Measurements from ENCODE around the gene BTNL9. TPM values are rescaled to one million over a fixed set of nuclear protein-coding genes. Genes with fewer than 3 reads are reported as not detected.

BTNL9 gene
- total RNA-seq, 6 donors from 2014 or later = 71.8 to 634 (median 147) TPM

DNA sequence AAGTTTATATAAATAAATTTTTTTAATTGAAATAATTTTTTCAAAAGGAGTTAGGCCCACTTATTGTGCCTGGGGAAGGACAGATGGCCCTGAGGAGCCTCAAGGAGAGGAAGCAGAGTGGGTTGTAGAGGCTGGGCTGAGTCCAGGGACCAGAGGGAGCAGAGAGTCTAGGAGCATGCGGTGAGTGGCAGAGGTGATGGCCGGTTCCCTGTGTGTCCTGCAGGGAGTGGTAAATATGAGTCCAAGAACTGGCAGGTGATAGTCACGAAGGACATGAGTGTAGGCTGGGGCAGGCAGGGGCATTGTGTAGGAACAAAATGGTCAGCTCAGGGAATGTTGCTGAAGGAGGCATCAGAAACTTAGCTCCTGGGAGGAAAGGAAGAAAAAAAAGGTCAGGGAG lies 8.3 kb upstream of the BTNL9 start:
- ATAC-seq (ENCODE audit: low FRiP score in 2 of 2) (no peak), DNase-seq (no peak)
- Histone ChIP-seq H3K4me3 (no peak overlapping the region), H3K27me3 (no peaks in the 10 kb centered on the region), H3K27ac (no peak overlapping the region), H3K9me3 (no peaks in the 10 kb centered on the region), H3K36me3 (no peaks in the 10 kb centered on the region), H3K4me1 (no peaks in the 10 kb centered on the region)
- 87 to 90% methylated on average over 3 of the region's 3 CpGs for WGBS, 2 donors
- TF ChIP-seq POLR2AphosphoS5 (IDR thresholded peaks at IDR 0.05) (no peak), POLR2A (IDR thresholded peaks at IDR 0.05) (no peak), EP300 (IDR thresholded peaks at IDR 0.05) (no peak)
- TF ChIP-seq, protein P1, sequence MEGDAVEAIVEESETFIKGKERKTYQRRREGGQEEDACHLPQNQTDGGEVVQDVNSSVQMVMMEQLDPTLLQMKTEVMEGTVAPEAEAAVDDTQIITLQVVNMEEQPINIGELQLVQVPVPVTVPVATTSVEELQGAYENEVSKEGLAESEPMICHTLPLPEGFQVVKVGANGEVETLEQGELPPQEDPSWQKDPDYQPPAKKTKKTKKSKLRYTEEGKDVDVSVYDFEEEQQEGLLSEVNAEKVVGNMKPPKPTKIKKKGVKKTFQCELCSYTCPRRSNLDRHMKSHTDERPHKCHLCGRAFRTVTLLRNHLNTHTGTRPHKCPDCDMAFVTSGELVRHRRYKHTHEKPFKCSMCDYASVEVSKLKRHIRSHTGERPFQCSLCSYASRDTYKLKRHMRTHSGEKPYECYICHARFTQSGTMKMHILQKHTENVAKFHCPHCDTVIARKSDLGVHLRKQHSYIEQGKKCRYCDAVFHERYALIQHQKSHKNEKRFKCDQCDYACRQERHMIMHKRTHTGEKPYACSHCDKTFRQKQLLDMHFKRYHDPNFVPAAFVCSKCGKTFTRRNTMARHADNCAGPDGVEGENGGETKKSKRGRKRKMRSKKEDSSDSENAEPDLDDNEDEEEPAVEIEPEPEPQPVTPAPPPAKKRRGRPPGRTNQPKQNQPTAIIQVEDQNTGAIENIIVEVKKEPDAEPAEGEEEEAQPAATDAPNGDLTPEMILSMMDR (IDR thresholded peaks at IDR 0.05) = no peak

DNA sequence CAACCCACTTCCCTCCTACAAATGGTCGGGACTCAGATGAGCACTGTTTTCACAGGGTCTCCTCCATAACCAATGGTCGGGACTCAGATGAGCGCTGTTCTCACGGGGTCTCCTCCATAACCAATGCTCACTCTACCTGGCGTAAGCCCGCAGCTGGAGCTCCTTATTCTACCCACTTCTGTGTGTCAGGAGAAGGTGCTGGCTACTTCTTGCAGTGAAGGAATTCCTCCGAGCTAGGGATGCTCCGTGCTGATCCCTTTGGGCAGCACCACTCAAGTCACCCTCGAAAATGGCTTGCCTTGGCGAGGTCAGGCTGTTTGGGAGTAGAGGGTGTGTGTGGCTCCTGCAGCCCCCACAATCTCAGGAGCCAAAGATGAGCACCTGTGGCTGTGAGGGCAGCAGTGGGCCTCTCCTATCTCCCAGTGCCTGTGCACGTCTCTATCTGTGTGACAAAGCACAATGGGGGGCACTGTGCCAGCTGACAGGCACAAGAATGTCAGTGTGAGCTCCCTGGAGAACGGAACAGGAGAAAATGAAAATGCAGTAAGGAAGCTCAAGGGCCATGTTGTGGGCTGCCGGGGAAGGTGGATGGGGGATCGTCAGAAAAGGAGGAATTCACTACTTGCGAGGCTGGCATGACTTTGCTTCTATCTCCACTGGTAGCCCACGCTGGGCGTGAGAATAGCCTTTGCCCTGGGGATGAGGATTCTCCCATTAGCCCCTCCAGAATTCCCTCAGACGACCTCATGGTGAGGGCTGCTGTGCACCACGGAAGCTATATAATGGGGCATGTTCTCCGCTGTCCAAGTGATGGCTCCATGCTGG lies 3.9 kb upstream of the BTNL9 start:
- no peaks in the 10 kb centered on the region for H3K9me3 ChIP-seq
- no peak for DNase-seq
- 70 to 76% methylated on average over 11 to 20 of the region's 20 CpGs for WGBS, 2 donors
- peak overlapping the region in 3 of 4 donors; percentile 21 to 32 (median 27) for H3K27ac ChIP-seq
- TF ChIP-seq, protein P1 (IDR thresholded peaks at IDR 0.05) = no peak
- TF ChIP-seq POLR2A (IDR thresholded peaks at IDR 0.05) (no peak), EP300 (IDR thresholded peaks at IDR 0.05) (no peak), POLR2AphosphoS5 (IDR thresholded peaks at IDR 0.05) (no peak)
- H3K36me3 ChIP-seq = no peaks in the 10 kb centered on the region
- no peak overlapping the region for H3K4me3 ChIP-seq
- H3K27me3 ChIP-seq = no peaks in the 10 kb centered on the region
- ATAC-seq (ENCODE audit: low FRiP score in 2 of 2) = no peak
- H3K4me1 ChIP-seq = no peaks in the 10 kb centered on the region

DNA sequence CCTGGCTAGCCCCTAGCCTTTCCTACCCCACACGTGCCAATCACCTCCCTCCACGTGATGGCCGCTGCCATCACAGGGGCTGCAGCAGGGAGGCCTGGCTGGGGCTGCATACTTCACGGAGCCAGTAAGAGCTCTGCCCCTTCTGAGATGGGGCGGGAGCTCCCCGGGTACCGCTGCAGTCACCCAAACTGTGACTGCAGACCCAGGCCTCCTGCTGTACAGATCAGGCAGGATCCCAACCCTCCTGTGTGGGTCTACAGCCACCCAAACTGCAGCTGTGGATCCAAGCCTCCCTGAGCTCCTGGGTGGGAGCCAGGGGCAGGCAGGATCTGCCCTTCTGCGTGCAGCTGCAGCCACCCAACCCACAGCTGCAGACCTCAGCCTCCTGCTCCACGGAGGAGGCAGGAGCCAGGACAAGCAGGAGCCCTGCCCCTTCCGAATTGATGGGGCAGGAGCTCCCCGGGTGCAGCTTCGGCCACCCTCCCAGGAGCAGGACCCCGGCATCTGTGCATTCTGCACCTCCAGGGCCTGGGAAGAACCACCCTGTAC lies 3.2 kb upstream of the BTNL9 start:
- H3K36me3 ChIP-seq = no peaks in the 10 kb centered on the region
- H3K9me3 ChIP-seq = no peaks in the 10 kb centered on the region
- no peak for ATAC-seq (ENCODE audit: low FRiP score in 2 of 2)
- no peaks in the 10 kb centered on the region for H3K27me3 ChIP-seq
- peak overlapping the region in 3 of 4 donors; percentile 21 to 32 (median 27) for H3K27ac ChIP-seq
- peak in 1 of 2 donors; percentile 51 for DNase-seq
- TF ChIP-seq EP300 (IDR thresholded peaks at IDR 0.05) = no peak
- TF ChIP-seq POLR2A (IDR thresholded peaks at IDR 0.05) = no peak
- TF ChIP-seq POLR2AphosphoS5 (IDR thresholded peaks at IDR 0.05) = no peak
- TF ChIP-seq, protein P1 (IDR thresholded peaks at IDR 0.05) = no peak
- H3K4me1 ChIP-seq = no peaks in the 10 kb centered on the region
- 81 to 84% methylated on average over 4 to 13 of the region's 13 CpGs for WGBS, 2 donors
- H3K4me3 ChIP-seq = no peak overlapping the region

DNA sequence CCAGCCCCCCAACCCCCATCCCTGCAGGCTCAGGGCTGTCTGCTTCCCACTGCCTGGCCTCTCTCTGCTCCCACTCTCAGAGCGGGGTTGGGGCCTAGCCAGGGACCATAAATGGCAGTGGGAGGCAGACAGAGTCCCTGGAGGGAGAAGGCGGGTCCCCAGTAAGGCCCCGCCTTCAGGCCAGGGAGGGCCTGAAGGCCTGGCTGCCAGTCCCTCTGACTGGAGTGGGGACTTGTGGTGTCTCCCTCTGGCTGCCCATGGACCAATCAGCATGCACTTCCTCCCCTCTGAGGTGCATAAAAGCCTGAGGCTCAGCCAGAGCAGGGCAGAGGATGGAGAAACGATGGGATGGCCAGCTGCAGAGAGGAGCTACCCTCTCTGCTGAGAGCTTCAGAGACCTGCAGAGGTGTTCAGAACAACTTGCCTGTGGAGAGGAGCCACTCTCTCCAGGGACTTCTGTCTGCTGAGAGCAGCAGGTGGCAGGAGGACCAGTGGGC lies 2.7 kb upstream of the BTNL9 start:
- WGBS, 2 donors = 82 to 100% methylated on average over 1 to 4 of the region's 4 CpGs
- Histone ChIP-seq H3K27me3 (no peaks in the 10 kb centered on the region), H3K36me3 (no peaks in the 10 kb centered on the region), H3K27ac (peak overlapping the region in 3 of 4 donors; percentile 6 to 54 (median 50)), H3K9me3 (no peaks in the 10 kb centered on the region), H3K4me3 (peak overlapping the region in 1 of 4 donors; percentile 6), H3K4me1 (no peaks in the 10 kb centered on the region)
- ATAC-seq (ENCODE audit: low FRiP score in 2 of 2) (peak; percentile 9 to 45), DNase-seq (no peak)
- peak in 2 of 4 donors; percentile 20 to 68 for TF ChIP-seq POLR2A (IDR thresholded peaks at IDR 0.05)
- TF ChIP-seq POLR2AphosphoS5 (IDR thresholded peaks at IDR 0.05) = peak; percentile 69 to 77
- TF ChIP-seq, protein P1 (IDR thresholded peaks at IDR 0.05) = no peak

Measured in upper lobe of left lung (tissue), 6 donors.